A673 (cell line): ENCODE measurements around the gene SLC20A1.

ENCODE experiments used
- EZH2 ChIP-seq: fragments of 200-600 bp; sonication (generic); IDR thresholded peaks from 2 replicates; pipeline ENCODE4 v1.6.1; 2017; ENCODE audit warnings: borderline replicate concordance, low read depth, mild to moderate bottlenecking, mixed read lengths, antibody characterized with exemption, low read length; ENCODE audit not compliant: poor library complexity, severe bottlenecking
- TF ChIP-seq, protein P1 (sequence below): fragments of 300-800, 200-600 bp; sonication (generic); conservative IDR thresholded peaks from 2 replicates; pipeline ENCODE4 v1.5.1; 2017; ENCODE audit warnings: low read depth, mild to moderate bottlenecking, antibody characterized with exemption, low read length, moderate library complexity, mixed read lengths

DNA sequence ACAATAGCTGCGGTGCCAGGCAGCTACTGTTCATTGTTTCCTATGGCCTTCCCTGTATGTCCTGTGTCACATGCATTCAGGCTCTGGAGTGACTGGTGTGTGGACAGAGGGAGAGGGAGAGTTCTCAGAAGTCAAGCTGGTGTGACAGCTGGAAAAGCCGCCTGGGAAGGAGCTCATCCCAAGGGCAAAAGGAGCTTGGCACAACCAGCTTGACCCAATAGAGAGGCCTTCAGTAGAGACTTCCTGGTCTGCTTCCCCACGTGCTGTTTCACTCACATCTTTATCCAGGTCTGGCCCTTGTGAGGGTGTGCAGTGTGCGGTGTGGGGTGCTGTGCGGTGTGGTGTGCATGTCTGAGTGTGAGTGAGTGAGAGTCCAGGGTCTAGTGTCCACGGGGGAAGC lies 64.0 kb downstream of the SLC20A1 start:
- TF ChIP-seq, protein P1, sequence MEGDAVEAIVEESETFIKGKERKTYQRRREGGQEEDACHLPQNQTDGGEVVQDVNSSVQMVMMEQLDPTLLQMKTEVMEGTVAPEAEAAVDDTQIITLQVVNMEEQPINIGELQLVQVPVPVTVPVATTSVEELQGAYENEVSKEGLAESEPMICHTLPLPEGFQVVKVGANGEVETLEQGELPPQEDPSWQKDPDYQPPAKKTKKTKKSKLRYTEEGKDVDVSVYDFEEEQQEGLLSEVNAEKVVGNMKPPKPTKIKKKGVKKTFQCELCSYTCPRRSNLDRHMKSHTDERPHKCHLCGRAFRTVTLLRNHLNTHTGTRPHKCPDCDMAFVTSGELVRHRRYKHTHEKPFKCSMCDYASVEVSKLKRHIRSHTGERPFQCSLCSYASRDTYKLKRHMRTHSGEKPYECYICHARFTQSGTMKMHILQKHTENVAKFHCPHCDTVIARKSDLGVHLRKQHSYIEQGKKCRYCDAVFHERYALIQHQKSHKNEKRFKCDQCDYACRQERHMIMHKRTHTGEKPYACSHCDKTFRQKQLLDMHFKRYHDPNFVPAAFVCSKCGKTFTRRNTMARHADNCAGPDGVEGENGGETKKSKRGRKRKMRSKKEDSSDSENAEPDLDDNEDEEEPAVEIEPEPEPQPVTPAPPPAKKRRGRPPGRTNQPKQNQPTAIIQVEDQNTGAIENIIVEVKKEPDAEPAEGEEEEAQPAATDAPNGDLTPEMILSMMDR = no peak
- TF ChIP-seq EZH2 = no peak
